ENCODE results near the gene DECR2.
"Not testable (repeated sequence)": the region's sequence is repeated elsewhere in the genome, so short reads cannot be mapped to it uniquely, and the experiment has no call there.

The DECR2 gene, protein sequence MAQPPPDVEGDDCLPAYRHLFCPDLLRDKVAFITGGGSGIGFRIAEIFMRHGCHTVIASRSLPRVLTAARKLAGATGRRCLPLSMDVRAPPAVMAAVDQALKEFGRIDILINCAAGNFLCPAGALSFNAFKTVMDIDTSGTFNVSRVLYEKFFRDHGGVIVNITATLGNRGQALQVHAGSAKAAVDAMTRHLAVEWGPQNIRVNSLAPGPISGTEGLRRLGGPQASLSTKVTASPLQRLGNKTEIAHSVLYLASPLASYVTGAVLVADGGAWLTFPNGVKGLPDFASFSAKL

DNA sequence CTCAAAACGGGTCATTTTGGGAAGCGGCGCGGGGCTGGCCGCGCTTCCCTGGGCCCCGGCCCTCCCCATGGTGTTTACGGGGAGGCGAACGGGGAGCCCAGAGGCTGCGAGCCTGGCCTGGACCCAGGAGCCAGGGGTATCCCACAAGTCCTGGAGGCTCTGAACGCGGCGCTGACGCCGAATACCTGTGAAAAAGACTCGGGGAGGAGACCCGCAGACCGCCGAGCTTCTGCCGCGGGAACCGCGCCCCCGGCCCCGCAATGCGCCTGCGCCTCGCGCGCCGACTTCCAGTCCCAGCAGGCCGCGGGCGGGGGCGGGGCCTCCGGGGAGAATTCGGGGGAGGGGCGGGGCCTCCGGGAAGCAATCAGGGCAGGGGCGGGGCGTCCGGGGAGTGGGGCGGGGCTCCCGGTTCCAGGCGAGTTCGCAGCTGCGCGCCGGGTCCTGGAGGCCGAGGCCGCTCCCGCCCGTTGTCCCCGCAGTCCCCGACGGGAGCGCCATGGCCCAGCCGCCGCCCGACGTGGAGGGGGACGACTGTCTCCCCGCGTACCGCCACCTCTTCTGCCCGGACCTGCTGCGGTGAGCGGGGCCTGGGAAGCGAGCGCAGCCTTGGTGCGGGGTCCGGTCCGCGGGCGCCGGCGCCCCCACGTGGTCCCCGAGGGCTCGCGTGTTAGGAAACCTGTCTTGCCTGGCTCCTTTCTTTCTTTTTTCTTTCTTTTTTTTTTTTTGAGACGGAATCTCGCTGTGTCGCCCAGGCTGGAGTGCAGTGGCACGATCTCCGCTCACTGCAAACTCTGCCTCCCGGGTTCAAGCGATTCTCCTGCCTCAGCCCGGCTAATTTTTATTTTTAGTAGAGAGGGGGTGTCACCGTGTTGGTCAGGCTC is at the start of gene DECR2:
DECR2 (plus strand) TSS at position 418 of the 881 bp plus-strand sequence; CDS start at position 497, 79 bp downstream.
- peak; percentile 84 for DNase-seq (ENCODE audit: low spot score)

DNA sequence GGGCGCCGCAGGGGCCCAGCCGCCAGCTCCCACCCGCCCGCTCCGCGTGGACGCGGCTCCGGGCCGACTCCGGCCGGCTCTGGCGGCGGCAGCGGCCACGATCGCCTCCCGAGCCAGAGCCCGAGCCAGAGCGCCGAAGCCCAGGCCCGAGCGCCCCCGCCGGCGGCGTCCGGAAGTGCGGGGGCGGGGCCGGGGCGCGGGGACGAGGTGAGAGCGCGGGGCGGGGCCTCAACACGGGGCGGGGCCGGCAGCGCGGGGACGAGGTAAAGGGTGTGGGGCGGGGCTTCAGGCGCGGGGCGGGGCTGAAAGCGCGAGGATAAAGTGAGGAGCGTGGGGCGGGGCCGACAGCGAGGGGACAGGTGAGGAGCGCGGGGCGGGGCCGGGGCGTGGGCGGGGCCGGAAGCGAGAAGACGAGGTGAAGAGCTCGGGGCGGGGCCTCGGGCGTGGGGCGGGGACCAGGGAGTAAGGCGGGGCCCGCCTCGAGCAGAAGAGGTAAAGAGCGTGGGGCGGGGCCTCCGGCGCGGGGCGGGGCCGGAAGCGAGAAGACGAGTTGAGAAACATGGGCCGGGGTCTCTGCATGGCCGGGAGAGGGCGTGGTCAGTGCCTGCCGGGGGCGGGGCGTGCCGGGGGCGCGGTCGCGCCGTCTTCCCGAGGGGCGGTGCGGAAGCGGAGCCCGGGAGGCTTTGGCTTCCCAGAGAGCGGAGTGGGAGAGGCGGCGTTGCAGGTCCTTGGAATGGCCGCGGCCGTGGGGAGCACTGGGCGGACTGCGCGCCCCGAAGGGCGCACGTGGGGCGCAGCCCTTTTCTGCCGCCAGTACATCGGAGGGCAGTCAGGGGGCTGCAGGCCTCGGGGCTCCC is 48.9 kb upstream of the DECR2 start, which contains the start of gene AXIN1:
AXIN1 (minus strand) TSS at position 177 of the 857 bp plus-strand sequence. CDS start 5,698 bp downstream, outside the sequence.
- peak; percentile 69 for DNase-seq (ENCODE audit: low spot score)

DNA sequence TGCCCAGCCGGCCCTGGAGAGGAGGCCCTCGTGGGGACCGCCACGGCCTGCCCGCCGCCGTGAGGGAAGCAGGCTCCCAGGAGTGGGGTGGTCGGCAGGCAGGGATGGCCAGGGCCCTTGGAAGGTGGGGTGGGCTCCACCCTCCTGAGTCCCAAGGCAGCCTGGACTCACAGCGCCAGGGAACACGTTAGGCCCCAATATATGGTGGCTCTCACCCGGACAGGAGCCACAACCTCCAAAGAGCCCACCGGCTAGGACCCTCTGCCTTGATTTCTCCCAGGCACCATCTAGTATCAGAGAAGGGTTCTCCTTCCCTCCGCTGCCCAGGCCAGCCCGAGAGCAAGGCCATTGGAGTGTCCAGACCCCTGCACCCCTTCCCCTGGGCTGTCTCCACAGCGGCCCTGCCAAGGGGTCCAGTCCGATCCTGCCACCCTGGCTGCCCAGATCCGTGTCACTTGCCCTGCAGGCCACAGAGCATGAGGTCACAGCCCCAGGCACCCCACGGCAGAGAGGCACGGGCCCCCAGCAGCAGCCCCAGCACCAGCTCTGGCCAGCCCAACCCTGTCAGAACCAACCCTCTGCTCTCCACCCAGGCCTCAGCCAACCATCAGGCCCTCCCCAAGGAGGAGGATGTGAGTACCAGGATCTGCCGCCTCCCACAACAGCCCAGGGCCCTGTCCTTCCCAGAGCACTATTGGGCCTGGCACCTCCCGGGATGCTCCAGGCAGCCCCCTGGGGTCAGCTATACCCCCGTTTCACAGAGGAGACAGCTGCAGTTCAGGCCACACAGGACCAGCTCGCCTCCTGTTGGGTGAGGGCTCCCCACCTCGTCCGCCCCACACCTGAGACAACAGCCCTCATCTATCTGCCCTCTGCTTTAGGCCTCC is 48.0 kb upstream of the DECR2 start:
- DNase-seq (ENCODE audit: low spot score) = no peak

DNA sequence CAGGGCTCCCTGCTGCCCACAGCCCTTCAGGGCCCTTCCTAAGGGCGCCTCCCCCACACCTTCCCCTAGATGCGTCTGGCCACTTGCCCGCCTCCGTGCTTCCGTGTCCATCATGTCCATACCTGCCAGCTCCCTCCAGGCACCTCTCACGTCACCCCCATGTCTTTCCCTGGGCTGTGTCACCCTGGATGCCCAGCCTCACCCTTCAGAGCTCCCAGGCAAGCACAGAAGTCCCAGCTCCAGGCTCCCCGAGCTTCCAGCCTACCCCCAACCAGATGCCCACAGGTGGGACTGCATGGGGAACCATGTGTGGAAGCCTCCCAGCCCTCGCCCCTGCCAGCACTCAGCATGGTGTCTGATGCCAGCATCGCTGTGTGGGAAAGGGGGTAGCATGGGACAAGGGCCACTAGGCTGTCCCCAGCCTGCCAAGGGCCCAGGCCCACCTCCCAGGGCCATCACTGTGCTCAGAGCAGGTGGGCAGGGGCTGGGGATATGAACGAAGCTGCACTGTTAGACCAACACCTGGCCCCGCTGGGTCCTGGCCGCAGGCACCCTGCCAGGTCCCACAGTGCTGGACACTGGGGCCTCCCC is 47.3 kb upstream of the DECR2 start:
- no peak for DNase-seq (ENCODE audit: low spot score)

DNA sequence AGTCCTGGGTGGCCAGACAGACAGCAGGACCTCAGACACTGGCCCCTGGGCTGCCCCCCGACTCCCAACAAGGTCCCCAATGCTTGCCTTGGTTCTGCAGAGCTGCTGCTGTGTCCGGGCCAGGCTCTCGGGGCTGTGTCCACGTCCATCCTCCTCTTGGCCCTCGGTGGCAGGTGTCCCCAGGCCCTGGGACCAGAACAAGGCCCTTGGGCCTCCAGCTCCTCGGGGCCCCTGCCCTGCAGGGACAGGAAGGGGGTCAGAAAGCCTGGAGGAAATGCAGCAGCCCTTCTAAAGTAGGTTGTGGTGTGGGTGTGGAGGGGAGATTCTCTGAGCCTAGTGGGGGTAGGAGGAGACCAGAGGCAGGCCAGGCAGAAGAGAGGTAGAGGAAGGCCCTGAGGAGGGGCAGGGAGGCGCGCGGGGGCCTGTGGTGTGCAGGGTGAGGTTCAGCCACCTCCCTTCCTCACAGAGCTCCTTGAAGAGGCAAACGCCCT is 46.7 kb upstream of the DECR2 start:
- DNase-seq (ENCODE audit: low spot score) = no peak

DNA sequence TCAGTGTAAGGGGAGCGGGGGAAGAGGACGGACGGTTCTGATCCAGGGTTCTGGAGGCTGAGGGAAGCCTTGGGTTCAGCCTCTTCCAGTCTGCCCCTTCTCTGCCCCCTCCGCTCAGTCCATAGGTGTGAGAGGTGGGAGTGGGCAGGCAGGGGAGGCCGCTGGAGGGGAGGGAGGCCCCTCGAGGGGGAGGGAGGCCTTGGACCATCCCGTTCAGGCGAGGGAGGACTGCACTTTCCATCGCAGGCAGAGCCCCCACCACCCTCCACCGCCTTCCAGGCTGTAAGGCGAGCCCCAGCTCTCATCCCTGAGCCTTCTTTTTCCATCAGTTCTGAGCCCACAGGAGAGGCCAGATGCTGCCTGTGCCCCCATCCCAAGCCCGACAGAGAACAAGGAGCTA is 44.9 kb upstream of the DECR2 start:
- no peak for DNase-seq (ENCODE audit: low spot score)

DNA sequence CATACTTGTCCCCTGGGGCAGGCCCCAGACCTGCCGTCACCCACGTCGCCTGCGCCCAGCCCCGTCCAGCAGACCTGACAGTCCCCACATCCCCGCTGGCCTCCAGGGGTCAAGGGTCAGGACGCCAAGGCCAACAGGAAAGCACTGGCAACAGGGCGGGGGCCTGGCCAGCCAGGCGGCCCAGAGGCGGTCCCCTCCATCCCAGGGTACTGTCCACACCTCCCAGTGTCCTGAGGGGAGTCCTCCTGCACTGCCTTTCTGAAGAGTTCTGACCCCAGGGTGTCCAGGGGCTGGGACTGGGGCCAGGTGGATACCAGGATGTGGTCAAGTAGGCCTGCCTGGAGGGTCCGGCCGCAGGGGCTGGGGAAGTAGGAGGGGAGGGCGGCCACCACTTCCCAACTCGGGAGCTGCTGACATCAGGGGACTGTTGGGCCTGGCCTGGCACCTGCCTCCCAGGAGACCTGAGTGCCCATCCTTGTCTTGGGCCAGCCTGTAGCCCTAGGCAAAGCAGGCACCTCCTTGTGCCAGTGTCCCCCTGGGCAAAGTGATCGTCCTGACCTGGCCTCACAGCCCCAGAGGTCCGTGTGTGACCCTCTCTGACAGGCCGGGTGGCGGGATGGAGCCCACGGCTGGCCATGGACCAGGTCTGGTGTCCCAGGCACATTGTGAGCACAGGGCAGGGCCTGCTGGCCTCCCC is 42.5 kb upstream of the DECR2 start:
- no peak for DNase-seq (ENCODE audit: low spot score)

DNA sequence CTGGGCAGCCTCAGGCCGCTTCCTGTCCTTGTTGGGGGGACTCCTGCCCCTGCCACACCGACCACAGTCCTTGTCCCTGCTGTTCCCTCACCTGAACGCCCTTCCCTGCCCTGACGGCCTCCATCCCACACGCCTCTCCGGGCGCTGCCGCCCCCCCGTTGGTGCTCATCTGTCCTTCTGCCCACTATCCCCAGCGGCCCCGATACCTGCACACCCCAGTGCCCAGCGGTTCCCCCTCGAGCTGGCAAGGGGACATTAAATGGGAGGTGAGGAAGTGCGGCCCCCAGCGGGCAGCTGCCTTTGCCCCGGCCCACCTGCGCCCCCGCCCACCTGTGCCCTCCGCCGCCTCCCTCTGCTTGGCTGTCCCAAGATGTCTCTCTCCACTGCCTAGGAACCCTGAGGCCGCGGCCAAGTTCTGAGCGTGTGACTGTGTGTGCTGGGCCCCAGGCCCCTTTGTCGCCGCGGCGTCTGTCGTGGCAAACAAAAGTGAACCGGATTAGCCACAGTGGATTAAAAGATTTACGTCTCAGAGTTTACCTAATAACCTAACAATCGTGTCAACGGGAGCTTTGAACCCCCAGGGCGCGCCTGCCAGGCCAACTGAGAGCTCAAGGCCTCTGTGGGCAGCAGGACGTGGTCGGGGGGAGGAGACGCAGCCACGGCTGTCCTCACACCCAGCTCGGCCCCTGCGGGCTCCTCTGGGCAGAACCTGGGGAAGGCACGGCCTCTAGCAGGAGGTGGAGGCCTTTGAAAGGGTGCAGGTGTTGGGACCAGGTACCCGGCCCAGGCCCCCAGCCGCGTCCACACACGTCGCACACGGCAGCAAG is 41.6 kb upstream of the DECR2 start:
- DNase-seq (ENCODE audit: low spot score) = no peak

DNA sequence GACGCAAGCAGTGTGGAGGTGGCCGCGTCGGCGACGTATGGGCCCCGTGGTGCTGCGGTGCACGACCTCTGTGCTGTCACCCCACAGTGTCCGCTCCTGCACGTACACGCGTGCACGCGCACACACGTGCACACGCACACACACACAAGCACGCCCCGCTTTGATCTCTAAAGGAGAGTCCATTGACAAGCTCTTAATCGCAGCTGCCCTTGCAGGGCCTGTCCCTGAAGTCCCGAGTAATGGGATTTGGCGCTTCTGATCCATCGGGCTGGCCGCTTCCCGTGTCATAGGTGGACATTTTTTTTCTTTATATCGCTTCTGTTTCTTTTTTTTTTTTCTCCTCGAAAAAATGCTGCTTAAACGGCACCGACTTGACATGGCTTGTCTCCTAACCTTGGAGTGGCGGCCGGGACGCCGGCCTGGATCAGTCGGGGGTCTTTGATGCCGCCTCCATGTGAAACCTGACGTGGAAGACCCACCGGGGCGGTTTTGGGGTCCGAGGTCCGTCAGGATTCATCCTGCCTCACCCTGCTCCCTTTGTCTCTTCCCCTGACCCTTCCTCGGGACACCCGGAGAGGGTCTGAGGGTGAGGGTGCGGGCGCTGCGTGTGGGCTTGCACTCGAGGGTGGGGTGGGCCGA is 40.9 kb upstream of the DECR2 start:
- no peak for DNase-seq (ENCODE audit: low spot score)

DNA sequence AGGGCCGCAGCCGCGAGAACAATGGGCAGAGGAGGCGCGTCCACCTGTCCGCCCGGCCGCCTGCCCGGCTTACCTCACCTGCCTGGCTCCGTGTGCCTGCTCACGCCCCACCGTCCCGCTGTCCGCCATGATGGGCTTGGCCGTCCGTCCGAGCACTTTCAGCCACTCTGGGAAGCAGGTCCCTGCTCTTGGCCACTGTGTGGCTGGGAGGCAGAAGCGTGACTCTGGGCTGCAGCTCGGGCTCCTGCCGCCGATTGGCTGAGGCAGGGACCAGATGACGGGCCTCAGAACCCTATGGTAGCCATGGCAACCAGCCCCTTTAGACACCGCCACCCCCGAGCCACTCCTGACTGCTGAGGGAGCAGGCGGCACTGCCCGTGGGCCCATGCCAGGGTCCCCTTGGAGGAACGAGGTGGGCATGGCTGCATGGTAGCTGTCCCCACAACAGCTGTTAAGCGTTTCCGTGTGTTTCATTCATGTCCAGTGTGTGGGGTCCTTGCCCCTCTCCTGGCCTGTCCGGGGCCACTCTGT is 40.3 kb upstream of the DECR2 start:
- DNase-seq (ENCODE audit: low spot score) = no peak

DNA sequence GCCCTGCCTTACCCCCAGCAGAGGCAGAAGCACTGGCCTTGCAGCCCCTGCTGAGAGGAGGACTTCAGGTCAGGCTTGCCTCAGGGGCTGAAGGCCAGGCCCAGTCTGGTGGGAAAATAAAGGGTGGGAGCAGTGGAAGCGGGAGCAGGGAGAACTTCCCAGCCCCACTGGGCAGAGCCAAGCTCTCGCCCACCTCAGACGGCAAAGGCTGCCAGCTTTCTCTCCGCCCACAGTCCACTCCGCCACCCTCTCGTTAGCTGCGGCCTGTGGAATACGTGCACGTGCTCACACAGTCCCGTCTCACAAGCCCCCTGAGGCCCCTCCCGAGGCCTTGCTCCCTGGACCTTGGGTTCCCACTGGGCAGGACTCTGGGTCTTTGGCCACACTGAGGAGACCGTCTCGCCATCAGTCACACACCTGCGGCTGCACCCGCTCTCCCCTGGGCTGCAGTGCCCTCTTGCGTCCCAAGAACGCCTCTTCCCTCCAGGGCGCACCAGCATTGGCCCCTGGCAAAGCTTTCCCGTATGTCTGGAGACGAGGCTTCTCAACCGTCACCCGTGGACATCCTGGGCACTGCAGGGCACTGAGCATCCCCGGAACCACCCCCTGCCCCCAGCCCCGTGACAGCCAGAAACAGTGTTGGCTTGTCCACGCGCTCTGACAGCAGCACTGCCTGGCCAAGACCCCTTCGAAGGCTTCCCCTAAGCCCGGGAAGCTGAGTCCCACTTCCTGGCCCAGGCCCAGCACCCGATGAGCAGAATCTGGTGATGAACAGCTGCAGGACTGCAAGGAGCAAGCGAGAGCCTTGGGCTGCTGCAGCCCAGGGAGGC is 39.6 kb upstream of the DECR2 start:
- DNase-seq (ENCODE audit: low spot score) = peak; percentile 91

DNA sequence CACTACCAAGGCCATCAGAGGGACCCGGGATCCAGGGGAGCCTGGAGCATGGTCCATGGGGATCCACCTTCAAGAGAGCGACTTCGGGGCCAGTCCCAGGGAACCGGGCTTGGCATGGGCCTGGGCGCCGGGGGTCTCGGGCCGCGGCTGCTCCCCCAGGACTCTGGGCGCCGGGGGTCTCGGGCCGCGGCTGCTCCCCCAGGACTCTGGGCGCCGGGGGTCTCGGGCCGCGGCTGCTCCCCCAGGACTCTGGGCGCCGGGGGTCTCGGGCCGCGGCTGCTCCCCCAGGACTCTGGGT is 39.0 kb upstream of the DECR2 start:
- DNase-seq (ENCODE audit: low spot score) = not testable (repeated sequence)

DNA sequence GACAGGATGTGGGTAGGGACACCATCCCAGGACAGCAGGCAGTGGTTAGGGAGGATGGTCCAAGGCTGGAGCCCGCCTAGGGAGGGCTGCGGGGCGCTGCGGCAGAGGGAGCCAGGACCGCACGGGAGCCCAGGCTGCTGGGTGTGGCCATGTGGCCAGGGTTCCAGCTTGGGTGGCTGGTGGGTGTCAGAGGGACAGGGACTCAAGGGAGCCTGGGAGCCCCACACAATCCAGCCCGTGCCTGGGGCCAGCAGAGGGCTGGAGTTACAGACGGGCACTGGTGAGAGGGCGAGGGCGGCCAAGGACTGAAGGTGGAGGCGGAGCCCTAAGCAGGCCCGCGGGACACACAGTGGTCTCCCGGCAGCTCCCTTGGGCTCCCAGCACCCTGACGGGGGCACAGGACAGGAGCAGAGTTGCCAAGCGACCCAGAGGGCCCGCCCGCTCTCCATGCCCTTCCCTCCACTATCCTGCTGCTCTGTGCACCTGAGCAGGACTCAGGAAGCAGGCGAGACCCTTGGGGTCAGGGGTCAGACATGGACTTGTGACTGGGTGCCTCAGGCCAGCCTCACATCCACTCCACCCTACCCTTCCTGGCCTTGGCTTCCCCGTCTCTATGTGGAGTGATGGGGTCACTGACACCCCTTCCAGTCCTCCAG is 38.4 kb upstream of the DECR2 start:
- DNase-seq (ENCODE audit: low spot score) = no peak

DNA sequence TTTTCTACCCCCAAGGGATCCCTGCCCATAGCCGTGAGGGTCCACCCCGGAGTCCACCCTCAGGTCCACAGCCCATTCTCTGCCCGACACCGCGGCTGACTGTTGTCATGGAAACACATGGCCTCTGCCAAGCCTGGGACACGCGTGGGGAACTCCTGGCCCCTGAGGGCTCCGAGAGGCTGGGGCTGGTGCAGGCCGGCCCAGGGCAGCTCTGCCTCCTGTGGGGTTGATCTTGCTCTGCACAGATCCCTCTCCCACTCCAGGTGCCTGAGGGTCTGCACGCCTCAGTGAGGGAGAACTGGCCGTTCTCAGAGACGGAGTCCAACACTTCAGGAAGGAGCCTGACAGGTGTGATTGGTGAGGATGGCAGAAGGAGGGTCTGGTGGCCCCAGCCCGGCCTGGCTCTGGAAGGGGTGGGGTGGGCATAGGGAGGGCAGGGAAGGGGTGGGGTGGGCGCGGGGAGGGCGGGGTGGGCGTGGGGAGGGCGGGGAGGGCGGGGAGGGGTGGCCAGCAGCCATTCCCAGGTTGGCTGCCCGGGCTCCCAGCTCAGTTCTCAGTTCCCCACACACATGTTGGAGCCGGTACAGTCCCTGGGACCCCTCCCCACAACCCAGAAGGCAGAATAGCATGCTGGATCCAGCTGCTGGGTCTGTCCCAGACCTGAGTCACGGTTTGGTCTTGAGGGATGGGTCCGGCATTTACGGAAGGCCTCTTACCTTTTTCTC is 37.8 kb upstream of the DECR2 start:
- DNase-seq (ENCODE audit: low spot score) = no peak

DNA sequence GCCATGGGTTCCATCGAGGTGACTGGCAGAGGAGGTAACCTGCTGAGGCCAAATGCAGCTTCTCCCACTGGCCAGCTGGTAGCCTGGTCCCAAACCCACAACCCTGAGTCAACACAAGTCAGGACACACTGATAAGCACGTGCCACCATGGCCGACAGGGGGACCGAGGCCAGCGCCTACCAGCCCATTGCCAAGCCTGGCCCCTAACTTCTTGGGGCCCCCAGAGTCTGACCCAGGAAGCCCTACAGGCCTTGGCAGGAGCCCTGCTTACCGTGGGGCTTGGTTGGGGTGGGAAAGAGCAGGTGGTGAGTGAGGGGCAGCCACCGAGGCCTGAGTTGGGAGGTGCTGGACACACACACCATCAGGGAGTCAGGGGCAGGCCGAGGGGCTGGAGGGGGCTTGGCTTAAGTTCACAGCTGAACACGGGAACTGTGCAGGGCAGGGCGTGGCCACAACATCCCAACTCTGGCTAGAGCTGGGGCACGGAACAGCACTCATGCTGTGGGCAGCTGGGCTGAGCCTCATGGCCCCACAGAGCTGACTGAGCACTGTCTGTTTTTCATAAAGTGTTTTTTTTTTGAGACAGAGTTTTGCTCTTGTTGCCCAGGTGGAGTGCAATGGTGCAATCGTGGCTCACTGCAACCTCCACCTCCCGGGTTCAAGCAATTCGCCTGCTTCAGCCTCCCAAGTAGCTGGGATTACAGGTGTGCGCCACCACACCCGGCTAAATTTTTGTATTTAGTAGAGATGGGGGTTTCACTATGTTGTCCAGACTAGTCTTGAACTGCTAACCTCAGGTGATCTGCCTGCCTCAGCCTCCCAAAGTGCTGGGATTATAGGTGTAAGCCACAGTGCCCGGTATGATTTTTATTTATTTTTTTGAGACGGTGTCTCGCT is 36.8 kb upstream of the DECR2 start:
- no peak for DNase-seq (ENCODE audit: low spot score)

Data from HuH-7 (cell line).